Fibroblast of lung (primary cell): ENCODE results near the gene NONO.
"Not testable (repeated sequence)": the region's sequence is repeated elsewhere in the genome, so short reads cannot be mapped to it uniquely, and the experiment has no call there.

Experiments
- EZH2 ChIP-seq: IDR thresholded peaks from 2 replicates; pipeline ENCODE4 v1.5.1; 2012; ENCODE audit warnings: low read length, control low read depth, mild to moderate bottlenecking; ENCODE audit errors: missing control alignments
- TF ChIP-seq, protein P1 (sequence below), 2 donors: IDR thresholded peaks in 1 of 2; conservative IDR thresholded peaks in 1 of 2; 1 replicate in 1 of 2; 2 replicates in 1 of 2; pipeline ENCODE4 v1.5.1; 2011 to 2012; ENCODE audit warnings: low read length in 2 of 2, control low read depth in 1 of 2, inconsistent platforms in 1 of 2, low read depth in 1 of 2, mild to moderate bottlenecking in 1 of 2

DNA sequence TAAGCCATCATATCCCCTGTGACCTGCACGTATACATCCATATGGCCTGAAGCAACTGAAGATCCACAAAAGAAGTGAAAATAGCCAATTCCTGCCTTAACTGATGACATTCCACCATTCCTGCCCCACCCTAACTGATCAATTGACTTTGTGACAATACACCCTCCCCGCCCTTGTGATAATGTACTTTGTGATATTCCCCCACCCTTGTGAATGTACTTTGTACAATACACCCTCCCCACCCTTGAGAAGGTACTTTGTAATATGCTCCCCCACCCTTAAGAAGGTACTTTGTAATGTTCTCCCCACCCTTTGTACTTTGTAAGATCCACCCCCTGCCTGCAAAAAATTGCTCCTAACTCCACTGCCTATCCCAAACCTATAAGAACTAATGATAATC lies 11.1 kb upstream of the NONO start:
- TF ChIP-seq, protein P1, sequence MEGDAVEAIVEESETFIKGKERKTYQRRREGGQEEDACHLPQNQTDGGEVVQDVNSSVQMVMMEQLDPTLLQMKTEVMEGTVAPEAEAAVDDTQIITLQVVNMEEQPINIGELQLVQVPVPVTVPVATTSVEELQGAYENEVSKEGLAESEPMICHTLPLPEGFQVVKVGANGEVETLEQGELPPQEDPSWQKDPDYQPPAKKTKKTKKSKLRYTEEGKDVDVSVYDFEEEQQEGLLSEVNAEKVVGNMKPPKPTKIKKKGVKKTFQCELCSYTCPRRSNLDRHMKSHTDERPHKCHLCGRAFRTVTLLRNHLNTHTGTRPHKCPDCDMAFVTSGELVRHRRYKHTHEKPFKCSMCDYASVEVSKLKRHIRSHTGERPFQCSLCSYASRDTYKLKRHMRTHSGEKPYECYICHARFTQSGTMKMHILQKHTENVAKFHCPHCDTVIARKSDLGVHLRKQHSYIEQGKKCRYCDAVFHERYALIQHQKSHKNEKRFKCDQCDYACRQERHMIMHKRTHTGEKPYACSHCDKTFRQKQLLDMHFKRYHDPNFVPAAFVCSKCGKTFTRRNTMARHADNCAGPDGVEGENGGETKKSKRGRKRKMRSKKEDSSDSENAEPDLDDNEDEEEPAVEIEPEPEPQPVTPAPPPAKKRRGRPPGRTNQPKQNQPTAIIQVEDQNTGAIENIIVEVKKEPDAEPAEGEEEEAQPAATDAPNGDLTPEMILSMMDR (conservative IDR thresholded peaks at IDR 0.05 in 1 of 2, IDR thresholded peaks at IDR 0.05 in 1 of 2; ENCODE audit: low read depth in 1 of 2, low read length in 2 of 2): not testable (repeated sequence)
- not testable (repeated sequence) for TF ChIP-seq EZH2
